Psoas muscle (tissue), 8 donors: ENCODE results near the gene MKI67. TPM values are rescaled to one million over a fixed set of nuclear protein-coding genes. Genes with fewer than 3 reads are reported as not detected.

Source experiments
- ATAC-seq, 4 donors: fragments of 200-7000 bp; cut with Tn5 transposase; one replicate each; pipeline ENCODE4 v1.9.1; 2020; ENCODE audit warnings: moderate library complexity in 3 of 4, mild to moderate bottlenecking in 2 of 4
- DNase-seq, 2 donors: peaks; one replicate each; pipeline ENCODE4 v3.0.0-alpha.2; 2020
- H3K27ac ChIP-seq: fragments of 200-600 bp; one replicate; pipeline ENCODE4 v1.8.0; 2022
- H3K27me3 ChIP-seq, 3 donors: fragments of 200-600 bp in 1 of 3; one replicate each; pipeline versions ENCODE4 v1.6.1 to v1.8.0; 2013 to 2022; ENCODE audit warnings: low read length in 2 of 3, mild to moderate bottlenecking in 2 of 3, moderate library complexity in 1 of 3; ENCODE audit not compliant: insufficient read depth in 3 of 3
- H3K36me3 ChIP-seq, 2 donors: fragments of 200-600 bp in 1 of 2; one replicate each; pipeline versions ENCODE4 v1.6.1 to v1.8.0; 2013 to 2022; ENCODE audit warnings: low read depth in 1 of 2, mild to moderate bottlenecking in 1 of 2, moderate library complexity in 1 of 2; ENCODE audit not compliant: insufficient read depth in 1 of 2
- H3K4me1 ChIP-seq: fragments of 200-600 bp; one replicate; pipeline ENCODE4 v1.8.0; 2022
- H3K4me3 ChIP-seq: fragments of 200-600 bp; one replicate; pipeline ENCODE4 v1.8.0; 2022; ENCODE audit warnings: mild to moderate bottlenecking
- H3K9me3 ChIP-seq: fragments of 200-600 bp; one replicate; pipeline ENCODE4 v1.8.0; 2022
- CTCF ChIP-seq: fragments of 200-600 bp; IDR thresholded peaks from one replicate; pipeline ENCODE4 v1.8.0; 2022; ENCODE audit warnings: antibody characterized with exemption
- WGBS, 3 donors: extraction: QIAGEN DNeasy Blood & Tissue Kit; methylation state at CpG; one replicate each; pipeline versions ENCODE4 v1.1.6 to v1.1.7; 2013; 5-methylcytosine and 5-hydroxymethylcytosine counted together
- intact Hi-C, 2 donors: fragments of 100-400 bp; cut with DNase I; formaldehyde crosslinking; loops; one replicate each; pipeline versions ENCODE4 v1.11.0 to v1.14.2; 2022
- polyA plus RNA-seq, 3 donors: library from polyadenylated mRNA; stranded (reverse); fragments of 200-250 nt; gene quantifications; one replicate each; pipeline ENCODE4 v1.2.3, GENCODE V29; 2013
- total RNA-seq, 4 donors: library from RNA; stranded (reverse); fragmentation: NEBNext Ultra II Directional in 2 of 4; extraction: Animal tissue kit (Norgen Biotek cat#: 25700) in 2 of 4; gene quantifications; one replicate each; pipeline versions ENCODE4 v1.2.1 to v1.2.4, GENCODE V29; 2021 to 2023
- donor health status: healthy with polysubstance abuse.
- donor health status: DM: no; HTN: no; CAD: no; lungs with moderate emphysema.
- donor health status: Bipolar disorder and iron deficiency.
- donor health status: healthy.
- donor health status: DM: yes; HTN: yes; CAD: no.
- donor health status: DM: no; HTN: no; CAD: no.
- donor health status: DM: no; HTN: no; CAD: no.
- donor health status: DM: yes; HTN: yes; CAD: no.

Gene MKI67
- total and polyA plus RNA-seq, 7 donors: 0.02 to 0.84 (median 0.13) TPM; not detected in 1

DNA sequence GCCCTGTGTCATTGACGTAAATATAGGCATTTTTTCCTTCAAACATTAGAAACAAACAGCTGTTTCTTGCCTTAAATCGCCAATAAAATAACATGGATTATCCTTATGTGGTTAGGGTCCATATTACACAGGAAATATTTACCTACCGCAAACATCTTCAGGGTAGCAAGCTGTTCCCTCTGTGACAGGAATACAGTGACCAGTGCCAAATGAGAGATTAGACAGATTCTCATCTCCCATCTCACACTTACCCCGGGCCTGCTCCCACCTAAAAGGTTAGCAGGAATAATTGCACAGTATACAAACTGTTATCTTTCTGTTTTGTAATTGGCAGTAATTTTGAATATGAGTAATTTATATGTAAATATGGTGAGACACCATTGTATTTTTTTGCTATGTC is 16.5 kb downstream of the MKI67 start:
- intact Hi-C loops: no loop called here
- no peak for TF ChIP-seq CTCF
- H3K27ac ChIP-seq: no peak overlapping the region
- no peak for DNase-seq
- H3K4me3 ChIP-seq: no peak overlapping the region
- no peaks in the 10 kb centered on the region for H3K36me3 ChIP-seq
- H3K9me3 ChIP-seq: no peaks in the 10 kb centered on the region
- 96 to 99% (median 96%) methylated on average over 4 of the region's 4 CpGs for WGBS, 3 donors
- no peaks in the 10 kb centered on the region for H3K4me1 ChIP-seq
- H3K27me3 ChIP-seq: peaks cover 0 to 2% (median 0%) of the 10 kb centered on the region in 3 donors
- no peak for ATAC-seq

DNA sequence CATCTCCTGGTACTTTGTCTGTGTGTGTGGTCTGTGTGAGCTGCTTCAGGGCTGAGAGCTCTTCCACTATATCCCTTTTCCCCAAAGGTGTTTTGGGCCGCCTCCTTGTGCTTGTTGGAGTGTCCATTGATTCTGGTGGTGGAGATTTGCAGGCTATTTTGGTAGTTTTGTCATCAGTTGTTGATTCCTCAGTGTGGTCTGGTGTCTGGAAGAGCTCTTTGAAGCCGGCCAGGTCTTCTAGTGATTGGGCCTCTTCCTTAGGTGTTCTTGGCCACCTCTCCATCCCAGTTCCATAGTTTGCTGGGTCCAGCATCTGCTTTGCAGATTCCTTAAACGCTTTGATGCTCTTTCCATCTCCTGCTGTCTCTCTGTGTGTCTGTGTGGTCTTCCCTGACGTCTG is 20.8 kb downstream of the MKI67 start:
- Histone ChIP-seq H3K36me3 (no peaks in the 10 kb centered on the region), H3K4me3 (no peak overlapping the region), H3K27me3 (peaks cover 0 to 2% (median 0%) of the 10 kb centered on the region in 3 donors), H3K9me3 (no peaks in the 10 kb centered on the region), H3K27ac (no peak overlapping the region), H3K4me1 (no peaks in the 10 kb centered on the region)
- TF ChIP-seq CTCF: no peak
- 97 to 99% (median 97%) methylated on average over 4 of the region's 4 CpGs for WGBS, 3 donors
- no peak for DNase-seq
- intact Hi-C loops: no loop called here
- no peak for ATAC-seq

- no peak for ATAC-seq
Measured at GRCh38 chr10:128103229-128103714, 23.0 kb downstream of the MKI67 start.

DNA sequence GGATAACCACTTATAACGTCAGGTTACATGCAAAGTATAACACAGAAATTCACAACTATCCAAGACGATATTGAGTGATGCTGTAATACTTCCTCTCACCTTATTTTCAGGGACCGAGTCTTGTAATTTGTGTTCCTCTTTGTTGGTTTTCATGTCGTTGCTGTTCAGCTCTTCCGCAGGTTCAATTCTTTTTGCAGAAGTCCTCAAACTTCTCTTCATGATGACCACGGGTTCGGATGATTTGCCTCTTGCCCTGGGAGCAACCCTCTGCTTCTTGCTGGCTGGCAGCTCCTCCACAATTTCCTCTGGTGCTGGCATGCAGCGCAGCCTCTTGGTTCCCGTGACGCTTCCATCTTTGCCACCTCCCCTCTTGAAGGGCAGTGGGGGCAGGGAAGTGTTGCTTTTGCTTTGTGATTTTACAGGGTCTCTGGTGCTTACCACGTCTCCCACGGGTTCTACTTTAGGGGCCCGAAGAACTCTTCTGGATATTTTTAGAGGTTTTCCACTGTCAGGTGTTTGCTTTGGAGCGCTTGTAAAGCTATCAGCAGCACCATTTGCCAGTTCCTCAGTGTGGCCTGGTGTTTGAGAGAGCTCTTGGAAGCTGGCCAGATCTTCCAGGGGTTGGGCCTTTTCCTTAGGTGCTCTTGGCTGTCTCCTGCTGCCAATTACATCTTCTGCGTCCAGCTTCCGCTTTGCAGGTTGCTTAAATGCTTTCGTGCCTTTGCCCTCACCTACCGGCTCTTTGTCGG is 23.6 kb downstream of the MKI67 start:
- ATAC-seq: no peak
- TF ChIP-seq CTCF: no peak
- WGBS, 3 donors: 87 to 91% (median 88%) methylated on average over 19 of the region's 19 CpGs
- H3K27me3 ChIP-seq: peaks cover 0 to 2% (median 0%) of the 10 kb centered on the region in 3 donors
- intact Hi-C loops: no loop called here
- DNase-seq: no peak
- H3K4me1 ChIP-seq: no peaks in the 10 kb centered on the region
- H3K27ac ChIP-seq: no peak overlapping the region
- no peaks in the 10 kb centered on the region for H3K9me3 ChIP-seq
- no peaks in the 10 kb centered on the region for H3K36me3 ChIP-seq
- no peak overlapping the region for H3K4me3 ChIP-seq

More at GRCh38 chr10:128103229-128103714, 23.0 kb downstream of the MKI67 start:
- DNase-seq: no peak
- intact Hi-C loops: no loop called here
- Histone ChIP-seq H3K27me3 (peaks cover 0 to 2% (median 0%) of the 10 kb centered on the region in 3 donors), H3K36me3 (no peaks in the 10 kb centered on the region), H3K4me1 (no peaks in the 10 kb centered on the region), H3K9me3 (no peaks in the 10 kb centered on the region), H3K4me3 (no peak overlapping the region), H3K27ac (no peak overlapping the region)
- TF ChIP-seq CTCF: no peak
- 88 to 96% (median 92%) methylated on average over 8 of the region's 8 CpGs for WGBS, 3 donors

GRCh38 chr10:128101901-128102300 is 24.3 kb downstream of the MKI67 start:
- Histone ChIP-seq H3K36me3 (no peaks in the 10 kb centered on the region), H3K4me3 (no peak overlapping the region), H3K27me3 (no peaks in the 10 kb centered on the region), H3K9me3 (no peaks in the 10 kb centered on the region), H3K4me1 (no peaks in the 10 kb centered on the region), H3K27ac (no peak overlapping the region)
- 86 to 91% (median 87%) methylated on average over 1 of the region's 1 CpG for WGBS, 3 donors
- no peak for ATAC-seq
- TF ChIP-seq CTCF: no peak
- intact Hi-C loops: no loop called here
- DNase-seq: no peak
